BLaER1 (cell line): Measurements from ENCODE around the gene POU3F3.

ENCODE experiments used
- H3K27ac ChIP-seq: shearing (Covaris generic); formaldehyde crosslinking; 2 replicates; pipeline ENCODE4 v1.8.1; 2022
- H3K27me3 ChIP-seq: shearing (Covaris generic); formaldehyde crosslinking; 2 replicates; pipeline ENCODE4 v1.8.1; 2022
- H3K36me3 ChIP-seq: shearing (Covaris generic); formaldehyde crosslinking; 2 replicates; pipeline ENCODE4 v1.8.1; 2022
- H3K4me1 ChIP-seq: shearing (Covaris generic); formaldehyde crosslinking; 2 replicates; pipeline ENCODE4 v1.8.1; 2022
- H3K4me2 ChIP-seq: shearing (Covaris generic); formaldehyde crosslinking; 2 replicates; pipeline ENCODE4 v1.8.1; 2022
- H3K4me3 ChIP-seq: shearing (Covaris generic); formaldehyde crosslinking; 2 replicates; pipeline ENCODE4 v1.8.1; 2022
- H3K9ac ChIP-seq: shearing (Covaris generic); formaldehyde crosslinking; 2 replicates; pipeline ENCODE4 v1.8.1; 2022
- H3K9me3 ChIP-seq: shearing (Covaris generic); formaldehyde crosslinking; 2 replicates; pipeline ENCODE4 v1.8.1; 2022
- H4K20me1 ChIP-seq: shearing (Covaris generic); formaldehyde crosslinking; 2 replicates; pipeline ENCODE4 v1.8.1; 2022
- Cebpa-rat ChIP-seq: shearing (Covaris generic); IDR thresholded peaks from 2 replicates; pipeline ENCODE4 v1.8.1; 2022

POU3F3 gene

DNA sequence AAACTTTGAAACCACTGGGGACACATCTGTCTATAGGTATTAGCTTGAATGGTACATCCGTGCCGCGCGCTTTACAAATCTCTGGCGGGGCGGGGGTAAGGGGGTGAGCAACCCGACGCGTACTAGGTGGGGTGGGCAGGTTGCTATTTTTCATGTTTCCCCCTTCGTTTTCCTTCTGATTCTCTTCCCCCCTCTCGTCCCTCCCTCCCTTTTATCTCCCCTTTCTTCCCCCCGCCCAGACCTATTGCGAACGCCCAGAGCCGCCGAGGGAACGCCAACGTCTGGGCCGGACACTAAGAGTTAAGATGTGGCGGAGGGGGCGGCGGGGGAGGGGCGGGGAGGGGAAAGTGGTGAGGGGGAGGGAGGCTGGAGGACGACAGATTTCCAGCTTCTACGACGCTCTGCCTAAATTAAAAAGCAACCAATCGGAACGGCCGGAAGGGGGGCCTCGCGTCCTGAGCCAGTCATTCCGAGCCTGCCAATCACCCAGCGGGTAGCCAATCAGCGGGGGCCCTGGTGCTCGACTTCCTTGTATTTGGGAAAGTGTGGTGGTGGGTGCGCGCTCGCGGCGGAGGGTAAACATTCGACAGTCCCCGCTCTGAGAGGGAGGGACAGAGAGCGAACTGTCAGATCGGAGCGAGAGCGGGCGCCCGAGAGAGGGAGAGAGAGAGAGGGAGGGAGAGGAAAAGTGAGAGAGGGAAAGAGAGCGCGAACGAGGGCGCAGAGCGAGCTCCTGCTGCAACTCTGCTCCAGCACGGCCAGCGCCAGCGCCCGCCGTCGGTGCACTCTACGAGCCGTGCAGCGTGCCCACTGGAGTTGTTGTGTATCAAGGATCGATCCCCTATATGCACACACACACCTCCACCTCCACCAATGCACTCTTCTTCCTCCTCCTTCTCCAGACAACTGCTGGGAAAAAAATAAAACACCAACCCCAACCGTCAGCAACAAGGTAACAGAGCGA, at the start of gene POU3F3:
TSS of gene POU3F3 (plus strand) at position 582 of the 964 bp plus-strand sequence. CDS start 1,396 bp downstream, outside the sequence.
- peak within 1 kb of the TSS; percentile 61 for H3K4me2 ChIP-seq
- H4K20me1 ChIP-seq, result peaks cover 90% of the 10 kb centered on the region
- no peaks in the 10 kb centered on the region for H3K36me3 ChIP-seq
- H3K9me3 ChIP-seq, result peaks cover 10% of the 10 kb centered on the region; the same call in 1 of the 2 replicates
- peaks cover 100% of the 10 kb centered on the region for H3K27me3 ChIP-seq
- peaks cover 20% of the 10 kb centered on the region; the same call in 1 of the 2 replicates for H3K4me1 ChIP-seq
- TF ChIP-seq Cebpa-rat, result no peak
- H3K4me3 ChIP-seq, result peak within 1 kb of the TSS; percentile 56
- no peak within 1 kb of the TSS for H3K9ac ChIP-seq
- no peak within 1 kb of the TSS for H3K27ac ChIP-seq

DNA sequence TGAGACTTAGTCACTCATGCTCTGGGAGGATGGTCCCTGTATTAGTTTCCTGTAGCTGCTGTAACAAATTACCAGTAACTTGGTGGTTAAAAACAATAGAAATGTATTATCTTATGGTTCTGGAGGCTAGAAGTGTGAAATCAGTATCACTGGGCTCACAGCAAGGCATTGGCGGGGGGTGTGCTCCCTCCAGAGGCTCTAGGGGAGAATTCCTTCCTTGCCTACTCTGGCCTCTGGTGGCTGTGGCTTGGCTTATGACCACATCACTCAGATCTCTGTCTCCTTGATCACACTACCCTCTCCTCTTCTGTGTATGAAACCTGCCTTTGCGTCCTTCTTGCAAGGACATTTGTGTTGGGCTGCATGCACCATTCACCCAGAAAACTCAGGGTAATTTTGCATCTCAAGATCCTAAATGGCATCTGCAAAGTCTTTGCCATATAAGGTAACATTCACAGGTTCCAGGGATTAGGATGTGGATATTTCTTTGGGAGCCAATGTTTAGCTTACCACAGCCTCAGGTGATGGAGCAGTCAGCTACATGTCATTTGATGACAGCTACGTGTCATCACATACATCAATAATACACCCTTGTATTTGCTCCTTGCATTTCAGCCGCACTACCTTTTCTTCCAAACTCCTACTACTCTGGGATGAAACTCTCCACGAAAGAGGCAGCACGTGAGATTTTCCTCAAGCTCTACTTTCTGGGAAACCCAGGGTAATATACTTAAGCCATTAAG, 49.6 kb upstream of the POU3F3 start:
- TF ChIP-seq Cebpa-rat, result no peak
- no peak overlapping the region for H3K27ac ChIP-seq

DNA sequence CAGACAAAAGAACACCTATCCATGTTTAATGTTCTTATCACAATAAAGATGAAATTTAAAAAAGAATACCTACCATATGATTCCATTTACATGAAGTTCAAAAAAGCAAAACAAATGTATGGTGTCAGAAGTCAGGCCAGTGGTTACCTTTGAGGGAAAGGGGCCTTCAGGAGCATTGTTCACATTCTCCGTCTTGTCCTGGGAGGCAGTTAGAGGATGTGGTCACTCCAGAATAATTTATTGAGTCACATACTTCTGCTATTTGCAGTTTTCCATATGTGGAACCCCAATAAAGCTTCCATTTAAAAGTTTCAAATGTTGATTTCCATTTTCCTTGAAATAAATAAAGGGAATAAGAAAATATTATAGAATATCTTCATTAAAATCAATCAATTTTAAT, 41.6 kb upstream of the POU3F3 start:
- Histone ChIP-seq H3K4me3 (no peak overlapping the region), H3K36me3 (no peaks in the 10 kb centered on the region), H3K4me1 (0 out of 2 replicates have a peak, but pooled peaks cover 4% of the 10 kb centered on the region), H3K27me3 (no peaks in the 10 kb centered on the region), H3K4me2 (no peak overlapping the region), H3K9me3 (peaks cover 7% of the 10 kb centered on the region; the same call in 1 of the 2 replicates), H4K20me1 (no peaks in the 10 kb centered on the region), H3K27ac (no peak overlapping the region), H3K9ac (no peak overlapping the region)
- TF ChIP-seq Cebpa-rat, result no peak

More for the DNA sequence above, 49.6 kb upstream of the POU3F3 start:
- H3K4me1 ChIP-seq, result no peaks in the 10 kb centered on the region
- H3K36me3 ChIP-seq, result no peaks in the 10 kb centered on the region
- H3K9me3 ChIP-seq, result no peaks in the 10 kb centered on the region
- H3K4me3 ChIP-seq, result no peak overlapping the region
- H3K4me2 ChIP-seq, result no peak overlapping the region
- no peaks in the 10 kb centered on the region for H3K27me3 ChIP-seq
- no peaks in the 10 kb centered on the region for H4K20me1 ChIP-seq
- H3K9ac ChIP-seq, result no peak overlapping the region

DNA sequence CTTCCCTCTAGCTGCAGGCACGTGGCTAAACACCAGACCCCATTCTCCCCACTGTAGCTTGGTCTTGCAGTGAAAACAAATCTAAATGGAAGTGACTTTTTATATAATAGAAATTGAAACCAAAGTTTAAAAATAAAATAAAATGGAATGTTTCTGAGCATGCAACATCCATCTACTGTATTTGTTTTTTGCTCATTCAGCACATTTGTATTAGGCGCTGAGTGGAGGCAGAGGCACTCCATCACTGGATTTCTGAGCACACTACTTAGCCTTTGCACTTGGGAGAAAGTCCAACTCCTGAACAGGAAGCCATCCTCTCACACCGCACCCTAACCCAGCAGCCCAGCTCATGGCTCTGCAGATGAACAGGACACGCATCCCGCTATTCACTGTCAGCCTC, 37.8 kb upstream of the POU3F3 start:
- no peak for TF ChIP-seq Cebpa-rat
- Histone ChIP-seq H4K20me1 (no peaks in the 10 kb centered on the region), H3K4me3 (no peak overlapping the region)

DNA sequence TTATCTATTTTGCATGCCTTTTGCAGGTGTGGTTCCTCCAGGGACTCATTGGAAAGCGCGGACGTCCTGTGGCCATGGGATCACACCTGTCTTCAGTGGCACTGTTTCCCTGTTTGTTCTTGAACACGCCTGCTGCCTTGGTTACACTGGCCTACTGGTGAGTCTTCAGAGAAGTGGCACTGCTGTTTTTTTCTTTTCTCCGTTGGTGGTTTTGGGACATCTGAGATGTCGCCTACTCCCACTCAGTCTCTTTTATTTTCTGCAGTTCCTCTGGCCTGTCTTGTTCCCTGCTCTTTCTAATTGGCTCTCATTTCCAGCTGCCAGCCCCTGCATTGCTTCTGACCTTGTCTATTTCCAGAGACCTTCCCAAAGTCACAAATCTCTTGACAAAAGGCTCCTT, 35.7 kb upstream of the POU3F3 start:
- no peak overlapping the region for H3K27ac ChIP-seq
- no peak overlapping the region for H3K4me3 ChIP-seq
- no peak for TF ChIP-seq Cebpa-rat
- no peaks in the 10 kb centered on the region for H3K4me1 ChIP-seq
- no peaks in the 10 kb centered on the region; the same call in 1 of the 2 replicates for H3K9me3 ChIP-seq
- H3K9ac ChIP-seq, result no peak overlapping the region
- H3K4me2 ChIP-seq, result no peak overlapping the region
- H3K27me3 ChIP-seq, result no peaks in the 10 kb centered on the region
- no peaks in the 10 kb centered on the region for H4K20me1 ChIP-seq
- H3K36me3 ChIP-seq, result no peaks in the 10 kb centered on the region

More for the DNA sequence above, 37.8 kb upstream of the POU3F3 start:
- no peaks in the 10 kb centered on the region for H3K36me3 ChIP-seq
- H3K4me2 ChIP-seq, result no peak overlapping the region
- no peak overlapping the region for H3K27ac ChIP-seq
- H3K9ac ChIP-seq, result no peak overlapping the region
- H3K4me1 ChIP-seq, result 0 out of 2 replicates have a peak, but pooled peaks cover 4% of the 10 kb centered on the region
- H3K27me3 ChIP-seq, result no peaks in the 10 kb centered on the region
- no peaks in the 10 kb centered on the region; the same call in 1 of the 2 replicates for H3K9me3 ChIP-seq

DNA sequence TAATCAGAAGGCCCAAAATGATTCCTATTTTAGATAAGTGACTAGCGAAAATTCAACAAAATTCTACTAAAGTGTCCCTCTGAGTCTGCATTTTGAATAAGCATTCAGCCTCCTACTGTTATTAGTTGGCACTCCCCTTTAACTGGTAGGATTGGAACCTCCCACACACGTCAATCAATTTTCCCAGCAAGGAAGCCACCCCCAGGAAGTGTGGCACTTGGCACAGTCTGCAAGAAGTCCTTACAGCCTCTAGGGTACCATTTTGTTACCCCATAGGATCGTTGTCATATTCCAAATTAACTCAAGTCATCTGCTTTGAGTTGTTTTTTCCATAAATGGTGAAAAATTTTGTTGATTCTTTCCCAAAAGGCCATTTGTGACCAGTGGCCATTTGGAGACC, 33.8 kb upstream of the POU3F3 start:
- Histone ChIP-seq H3K4me2 (no peak overlapping the region), H3K27me3 (no peaks in the 10 kb centered on the region), H3K4me1 (no peaks in the 10 kb centered on the region), H3K9ac (no peak overlapping the region), H3K9me3 (no peaks in the 10 kb centered on the region; the same call in 1 of the 2 replicates), H3K27ac (no peak overlapping the region), H4K20me1 (no peaks in the 10 kb centered on the region), H3K36me3 (no peaks in the 10 kb centered on the region), H3K4me3 (no peak overlapping the region)
- TF ChIP-seq Cebpa-rat, result no peak

DNA sequence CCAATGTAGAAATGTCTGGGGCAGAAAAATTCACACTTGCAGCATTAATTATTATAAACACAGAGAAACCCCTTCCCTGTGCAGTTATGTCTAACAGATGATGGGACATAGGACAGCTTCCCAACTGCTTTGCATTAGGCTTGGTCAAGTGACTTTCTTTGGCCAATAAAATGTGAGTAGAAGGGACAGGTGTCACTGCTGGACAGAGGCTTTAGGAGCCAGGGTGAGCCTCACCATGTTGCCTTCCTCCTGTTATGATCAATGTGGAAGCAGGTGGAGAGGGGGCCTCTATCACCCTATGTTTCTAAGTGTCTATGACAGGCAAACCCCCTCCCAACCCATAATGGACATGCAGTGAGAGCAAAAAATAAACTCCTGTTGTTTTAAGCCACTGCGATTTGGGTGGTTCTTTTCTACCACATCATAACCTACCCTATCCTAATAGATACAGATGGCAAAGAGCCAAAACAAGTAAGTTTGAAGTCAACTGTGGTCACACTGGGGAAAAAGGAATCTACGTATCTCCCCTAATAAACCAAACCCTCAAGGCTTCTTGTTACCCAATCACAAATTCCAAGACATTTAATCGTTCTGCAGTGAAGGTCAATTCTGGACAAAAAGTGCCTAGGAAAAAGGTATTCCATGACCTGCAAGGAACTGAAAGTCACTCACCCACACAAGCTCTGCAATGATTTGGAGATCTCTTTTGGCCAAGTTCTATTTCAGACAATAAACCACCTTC, 28.6 kb upstream of the POU3F3 start:
- no peaks in the 10 kb centered on the region; the same call in 1 of the 2 replicates for H3K9me3 ChIP-seq
- no peak overlapping the region for H3K9ac ChIP-seq
- H3K36me3 ChIP-seq, result no peaks in the 10 kb centered on the region
- no peaks in the 10 kb centered on the region for H3K27me3 ChIP-seq
- no peak for TF ChIP-seq Cebpa-rat
- H4K20me1 ChIP-seq, result no peaks in the 10 kb centered on the region
- no peaks in the 10 kb centered on the region for H3K4me1 ChIP-seq
- H3K27ac ChIP-seq, result no peak overlapping the region
- H3K4me3 ChIP-seq, result no peak overlapping the region
- no peak overlapping the region for H3K4me2 ChIP-seq

DNA sequence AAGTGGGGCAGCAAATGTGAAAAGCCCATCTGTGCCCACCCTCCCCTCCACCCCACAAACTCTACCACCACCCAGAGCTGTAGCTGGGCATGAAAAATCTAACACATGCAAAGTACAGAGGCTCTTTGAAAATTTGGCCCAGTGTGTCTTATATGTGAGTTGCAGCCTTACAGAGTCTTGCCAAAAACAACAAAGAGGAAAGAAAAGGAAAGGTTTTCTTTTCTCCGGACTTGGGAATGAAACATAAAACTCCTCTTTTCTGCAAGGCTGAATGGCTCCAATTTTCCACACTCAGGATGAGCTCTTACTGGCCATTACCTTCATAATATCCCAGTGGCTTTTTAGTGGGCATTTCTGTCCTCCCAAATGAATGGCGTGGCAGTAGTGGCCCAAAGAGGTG, 27.9 kb upstream of the POU3F3 start:
- no peak overlapping the region for H3K4me3 ChIP-seq
- no peak overlapping the region for H3K9ac ChIP-seq
- no peak overlapping the region for H3K27ac ChIP-seq
- H3K27me3 ChIP-seq, result no peaks in the 10 kb centered on the region
- H3K4me1 ChIP-seq, result no peaks in the 10 kb centered on the region
- TF ChIP-seq Cebpa-rat, result no peak
- H3K9me3 ChIP-seq, result no peaks in the 10 kb centered on the region
- no peak overlapping the region for H3K4me2 ChIP-seq
- no peaks in the 10 kb centered on the region for H4K20me1 ChIP-seq
- H3K36me3 ChIP-seq, result no peaks in the 10 kb centered on the region

DNA sequence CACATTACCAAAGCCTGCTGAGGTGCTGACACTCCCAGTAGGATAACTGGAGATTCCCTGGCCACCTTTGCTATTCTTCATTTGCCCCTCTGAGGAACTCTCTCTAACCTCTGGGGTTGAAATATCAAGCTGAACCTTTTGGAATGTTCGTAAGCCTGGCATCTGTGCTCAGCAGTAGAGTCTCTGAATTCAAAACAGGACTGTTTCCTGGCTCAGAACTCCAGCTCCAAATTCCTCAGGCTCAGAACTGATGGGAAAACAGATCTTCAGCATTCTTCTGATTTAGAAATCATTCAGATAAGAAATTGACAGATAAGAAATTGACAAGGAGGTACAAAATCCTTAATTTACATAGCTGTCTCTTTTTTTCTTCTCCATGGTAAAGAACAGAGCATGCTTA, 22.2 kb upstream of the POU3F3 start:
- Histone ChIP-seq H4K20me1 (no peaks in the 10 kb centered on the region), H3K4me2 (no peak overlapping the region), H3K27ac (no peak overlapping the region), H3K27me3 (no peaks in the 10 kb centered on the region), H3K36me3 (no peaks in the 10 kb centered on the region), H3K4me3 (no peak overlapping the region), H3K9ac (no peak overlapping the region), H3K4me1 (no peaks in the 10 kb centered on the region), H3K9me3 (no peaks in the 10 kb centered on the region)
- TF ChIP-seq Cebpa-rat, result no peak
